SK-N-MC (cell line): ENCODE results near the gene TNRC6B.

Experiments
- DNase-seq: peaks from one replicate; pipeline ENCODE4 v3.0.0-alpha.2; 2011; ENCODE audit warnings: low read depth, low spot score
- H3K27ac ChIP-seq: fragments of 200-600 bp; sonication (generic); 2 replicates; pipeline ENCODE4 v1.5.1; 2016; ENCODE audit warnings: mixed run types
- H3K36me3 ChIP-seq: fragments of 200-600 bp; sonication (generic); 2 replicates; pipeline ENCODE4 v1.6.1; 2017; ENCODE audit warnings: antibody characterized with exemption, low read length, mixed read lengths; ENCODE audit not compliant: insufficient read depth
- H3K4me3 ChIP-seq: fragments of 200-600 bp; sonication (generic); 2 replicates; pipeline ENCODE4 v1.5.1; 2016
- H3K9ac ChIP-seq: fragments of 200-600 bp; sonication (generic); 2 replicates; pipeline ENCODE4 v1.8.0; 2017; ENCODE audit warnings: mixed run types, mixed read lengths; ENCODE audit not compliant: insufficient read length
- H3K9me3 ChIP-seq: fragments of 200-600 bp; sonication (generic); 2 replicates; pipeline ENCODE4 v1.6.1; 2017; ENCODE audit warnings: low read depth, mild to moderate bottlenecking, antibody characterized with exemption, low read length, moderate library complexity, mixed read lengths
- EZH2 ChIP-seq: fragments of 200-600 bp; sonication (generic); IDR thresholded peaks from one replicate; pipeline ENCODE4 v1.6.1; 2017; ENCODE audit warnings: antibody characterized with exemption
- FOXP2 ChIP-seq: optimal IDR thresholded peaks from 2 replicates; pipeline ENCODE3; 2011; ENCODE audit warnings: mild to moderate bottlenecking, moderate library complexity; ENCODE audit not compliant: insufficient read depth; ENCODE audit errors: extremely low read length, control extremely low read depth
- POLR2AphosphoS5 ChIP-seq: IDR thresholded peaks from 2 replicates; pipeline ENCODE4 v1.6.1; 2012; ENCODE audit warnings: mild to moderate bottlenecking, low read depth, low read length, borderline replicate concordance

Gene TNRC6B

GRCh38 chr22:40203572-40203971 is 25.8 kb downstream of the TNRC6B start:
- Histone ChIP-seq H3K4me3 (no peak overlapping the region), H3K9ac (no peak overlapping the region), H3K9me3 (no peaks in the 10 kb centered on the region), H3K36me3 (peaks cover 12% of the 10 kb centered on the region), H3K27ac (no peak overlapping the region)
- TF ChIP-seq FOXP2 = no peak
- TF ChIP-seq EZH2 = no peak
- no peak for TF ChIP-seq POLR2AphosphoS5
- DNase-seq = no peak

DNA sequence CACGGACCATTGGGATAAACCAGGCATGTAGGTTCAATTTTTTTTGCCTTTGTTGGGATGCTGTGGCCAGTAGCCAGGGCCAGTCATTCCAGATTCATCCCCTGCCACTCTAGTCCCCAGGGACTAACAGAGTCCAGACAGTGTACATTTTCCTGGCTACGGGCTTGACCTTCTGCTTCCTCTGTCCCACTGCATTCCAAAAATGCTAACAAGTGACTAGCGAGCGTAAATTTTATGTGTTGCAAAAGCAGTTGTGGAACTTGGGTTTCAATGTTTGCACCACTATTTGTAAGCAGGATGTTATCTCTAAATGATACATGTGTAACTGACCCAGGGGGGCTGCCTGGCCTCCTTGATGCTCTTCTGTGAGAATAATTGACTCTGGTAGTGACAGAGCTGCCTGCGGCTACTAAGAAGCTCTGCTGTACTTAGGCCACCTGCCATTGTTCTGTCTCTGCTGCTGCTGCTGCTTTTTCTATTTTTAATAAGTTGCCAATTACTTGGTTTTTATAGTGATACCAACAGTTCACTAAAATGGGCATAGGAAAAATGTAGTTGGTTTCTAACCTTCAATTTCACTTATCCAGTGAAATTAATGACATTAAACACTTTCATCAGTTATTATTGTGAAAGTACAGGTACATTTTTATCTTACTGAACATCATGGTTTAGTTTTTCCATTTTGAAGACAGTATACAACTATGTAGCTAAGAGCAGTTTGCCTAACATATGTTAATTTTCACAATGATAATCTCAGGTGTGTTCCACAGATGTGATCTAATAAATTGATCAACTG is 26.8 kb downstream of the TNRC6B start:
- DNase-seq = no peak
- Histone ChIP-seq H3K9ac (no peak overlapping the region), H3K36me3 (peaks cover 12% of the 10 kb centered on the region), H3K4me3 (no peak overlapping the region), H3K27ac (no peak overlapping the region), H3K9me3 (no peaks in the 10 kb centered on the region)
- TF ChIP-seq POLR2AphosphoS5 = no peak
- TF ChIP-seq FOXP2 = no peak
- TF ChIP-seq EZH2 = no peak

DNA sequence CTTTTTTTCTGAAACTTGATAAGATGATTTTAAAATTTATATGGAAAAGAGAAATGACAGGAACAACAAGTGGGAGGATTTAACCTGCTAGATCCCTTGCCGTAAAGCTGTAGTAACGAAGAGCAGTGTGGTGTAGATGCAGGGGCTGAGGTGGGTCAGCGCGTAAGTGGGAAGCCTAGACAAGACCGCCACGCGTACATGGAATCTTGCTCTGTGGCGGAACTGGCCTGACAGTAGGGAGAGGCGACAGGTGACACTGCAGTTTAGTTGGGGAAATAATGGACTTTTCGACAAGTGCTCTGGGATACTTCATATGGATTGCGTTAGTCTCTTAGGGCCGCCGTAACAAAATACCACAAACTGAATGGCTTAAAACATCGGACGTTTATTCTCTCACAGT is 28.8 kb downstream of the TNRC6B start:
- H3K27ac ChIP-seq = no peak overlapping the region
- DNase-seq = no peak
- H3K36me3 ChIP-seq = peaks cover 12% of the 10 kb centered on the region
- H3K9me3 ChIP-seq = no peaks in the 10 kb centered on the region
- H3K4me3 ChIP-seq = no peak overlapping the region
- TF ChIP-seq POLR2AphosphoS5 = no peak
- no peak for TF ChIP-seq FOXP2
- no peak for TF ChIP-seq EZH2
- no peak overlapping the region for H3K9ac ChIP-seq

GRCh38 chr22:40210818-40211217 is 33.1 kb downstream of the TNRC6B start:
- H3K27ac ChIP-seq = peak overlapping the region; percentile 93
- H3K9me3 ChIP-seq = no peaks in the 10 kb centered on the region
- no peak overlapping the region for H3K9ac ChIP-seq
- TF ChIP-seq FOXP2 (no peak), POLR2AphosphoS5 (no peak), EZH2 (no peak)
- H3K36me3 ChIP-seq = peaks cover 5% of the 10 kb centered on the region
- H3K4me3 ChIP-seq = peak overlapping the region; percentile 74; the same call in 1 of the 2 replicates
- no peak for DNase-seq

DNA sequence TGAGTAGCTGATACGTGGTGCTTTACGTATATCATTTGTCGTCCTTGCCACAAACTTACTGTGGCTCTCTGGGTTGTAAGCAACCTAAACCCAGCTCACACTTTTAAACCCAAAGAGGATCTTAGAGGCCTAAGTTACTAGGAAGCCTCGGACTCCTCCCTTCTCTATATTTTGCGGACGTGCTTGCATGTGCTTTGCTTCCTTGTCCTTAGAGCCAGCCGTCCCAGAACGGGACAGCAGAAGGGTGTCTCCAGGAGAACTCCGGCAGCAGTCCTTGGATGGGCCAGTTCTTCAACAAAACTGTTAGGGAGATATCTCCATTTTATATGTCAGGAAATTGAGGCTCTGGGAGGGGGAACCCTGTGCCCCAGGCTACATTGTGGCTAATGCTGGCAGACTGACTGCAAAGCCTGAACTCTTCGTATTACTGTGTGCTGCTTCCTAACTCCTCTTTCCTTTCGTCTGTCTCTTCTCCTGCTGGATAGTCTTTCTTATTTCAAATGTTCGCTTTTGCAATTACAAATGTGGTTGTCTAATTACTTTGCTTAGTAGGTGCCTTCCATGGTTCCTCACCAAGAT is 33.8 kb downstream of the TNRC6B start:
- Histone ChIP-seq H3K9ac (peak overlapping the region; percentile 56), H3K9me3 (no peaks in the 10 kb centered on the region), H3K36me3 (peaks cover 4% of the 10 kb centered on the region), H3K27ac (peak overlapping the region; percentile 93), H3K4me3 (peak overlapping the region; percentile 74)
- TF ChIP-seq FOXP2 = peak; percentile 55
- TF ChIP-seq EZH2 = no peak
- TF ChIP-seq POLR2AphosphoS5 = no peak
- DNase-seq = peak; percentile 75

- peak overlapping the region; percentile 74 for H3K4me3 ChIP-seq
- no peak for DNase-seq
- no peak for TF ChIP-seq EZH2
- TF ChIP-seq FOXP2 = no peak
- TF ChIP-seq POLR2AphosphoS5 = no peak
- peak overlapping the region; percentile 56 for H3K9ac ChIP-seq
- H3K9me3 ChIP-seq = no peaks in the 10 kb centered on the region
- no peaks in the 10 kb centered on the region for H3K36me3 ChIP-seq
- H3K27ac ChIP-seq = peak overlapping the region; percentile 93
Measured at GRCh38 chr22:40212121-40212520, 34.4 kb downstream of the TNRC6B start.

DNA sequence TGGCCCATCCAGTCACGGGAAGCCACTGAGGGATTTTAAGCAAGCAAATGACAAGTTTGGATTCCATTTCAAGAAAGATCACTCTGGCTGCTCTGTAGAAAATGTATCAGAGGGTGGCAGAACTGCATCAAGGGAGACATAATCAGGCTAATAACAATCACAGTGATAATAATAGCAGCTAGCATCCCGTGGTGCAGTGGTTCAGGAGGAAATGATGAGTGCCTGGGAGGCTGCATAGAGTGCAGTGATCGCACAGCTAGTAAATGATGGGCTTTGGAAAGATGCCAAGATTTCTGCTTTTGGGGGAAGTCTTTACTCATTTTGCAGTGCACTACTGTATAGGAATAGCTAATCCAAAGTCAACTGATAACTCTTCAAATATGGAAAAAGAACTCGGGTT is 35.8 kb downstream of the TNRC6B start:
- Histone ChIP-seq H3K4me3 (peak overlapping the region; percentile 17; the same call in 1 of the 2 replicates), H3K36me3 (no peaks in the 10 kb centered on the region), H3K27ac (peak overlapping the region; percentile 66), H3K9me3 (no peaks in the 10 kb centered on the region), H3K9ac (no peak overlapping the region)
- DNase-seq = peak; percentile 83
- TF ChIP-seq EZH2 (no peak), POLR2AphosphoS5 (no peak), FOXP2 (no peak)

GRCh38 chr22:40215266-40215665 is 37.5 kb downstream of the TNRC6B start:
- Histone ChIP-seq H3K9me3 (no peaks in the 10 kb centered on the region), H3K9ac (no peak overlapping the region), H3K36me3 (no peaks in the 10 kb centered on the region), H3K27ac (0 out of 2 replicates have a peak overlapping the region, but pooled peaks have one; percentile 26), H3K4me3 (no peak overlapping the region)
- no peak for TF ChIP-seq FOXP2
- no peak for TF ChIP-seq POLR2AphosphoS5
- no peak for TF ChIP-seq EZH2
- no peak for DNase-seq
